ENCODE measurements around the gene GATA2. TPM values are rescaled to one million over a fixed set of nuclear protein-coding genes. Genes with fewer than 3 reads are reported as not detected.

The GATA2 gene
- total RNA-seq, 3 donors from 2014 or later, result 6.0 to 14.4 (median 6.6) TPM

DNA sequence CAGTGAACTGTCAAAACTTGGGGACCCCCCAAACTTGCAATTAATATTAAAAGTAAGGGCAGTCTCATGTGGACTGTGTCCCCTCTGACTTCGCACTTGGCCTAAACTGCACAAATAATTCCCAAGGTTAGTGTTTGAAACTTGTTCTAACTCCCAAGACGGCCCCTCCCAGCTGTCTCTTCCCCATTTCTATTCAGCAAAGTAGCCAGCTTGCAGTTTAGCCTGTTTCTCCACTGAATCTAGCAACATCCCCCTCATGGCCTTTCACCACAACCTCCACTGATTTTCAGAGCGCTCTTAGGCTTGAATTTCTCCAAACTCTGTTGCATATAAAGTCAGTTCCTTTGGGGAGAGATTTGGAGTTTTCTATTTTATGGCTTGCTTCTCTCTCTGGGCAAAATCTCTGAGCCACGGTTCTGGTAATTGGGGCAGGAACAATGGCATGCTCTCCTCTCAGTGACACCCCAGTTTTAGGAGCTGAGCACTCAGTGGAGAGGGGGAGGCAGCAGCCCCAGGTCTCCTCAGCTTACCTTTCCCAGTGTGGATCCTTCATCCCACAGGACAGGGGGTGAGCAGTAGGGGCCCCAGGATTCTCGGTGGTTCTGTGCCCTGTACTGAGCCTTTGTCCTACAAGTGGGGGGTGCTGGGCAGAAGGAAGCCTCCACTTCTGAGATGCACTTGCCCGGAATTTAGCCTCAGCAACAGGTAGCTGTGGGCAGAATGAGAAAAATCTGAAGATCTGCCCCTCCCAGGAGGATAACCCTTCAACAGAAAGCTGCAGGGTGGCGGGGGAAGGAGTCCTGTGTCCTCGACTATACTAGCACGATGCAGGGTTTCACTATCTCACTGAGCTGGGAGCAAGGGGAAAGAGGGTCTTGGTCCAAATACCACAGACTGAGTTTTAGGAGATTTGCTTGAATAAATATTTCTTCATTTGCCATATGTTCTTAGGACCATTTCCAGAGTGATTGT lies 39.3 kb upstream of the GATA2 start:
- TF ChIP-seq POLR2AphosphoS5 (IDR thresholded peaks at IDR 0.05) (no peak), POLR2A (IDR thresholded peaks at IDR 0.05) (no peak)
- TF ChIP-seq, protein P1, sequence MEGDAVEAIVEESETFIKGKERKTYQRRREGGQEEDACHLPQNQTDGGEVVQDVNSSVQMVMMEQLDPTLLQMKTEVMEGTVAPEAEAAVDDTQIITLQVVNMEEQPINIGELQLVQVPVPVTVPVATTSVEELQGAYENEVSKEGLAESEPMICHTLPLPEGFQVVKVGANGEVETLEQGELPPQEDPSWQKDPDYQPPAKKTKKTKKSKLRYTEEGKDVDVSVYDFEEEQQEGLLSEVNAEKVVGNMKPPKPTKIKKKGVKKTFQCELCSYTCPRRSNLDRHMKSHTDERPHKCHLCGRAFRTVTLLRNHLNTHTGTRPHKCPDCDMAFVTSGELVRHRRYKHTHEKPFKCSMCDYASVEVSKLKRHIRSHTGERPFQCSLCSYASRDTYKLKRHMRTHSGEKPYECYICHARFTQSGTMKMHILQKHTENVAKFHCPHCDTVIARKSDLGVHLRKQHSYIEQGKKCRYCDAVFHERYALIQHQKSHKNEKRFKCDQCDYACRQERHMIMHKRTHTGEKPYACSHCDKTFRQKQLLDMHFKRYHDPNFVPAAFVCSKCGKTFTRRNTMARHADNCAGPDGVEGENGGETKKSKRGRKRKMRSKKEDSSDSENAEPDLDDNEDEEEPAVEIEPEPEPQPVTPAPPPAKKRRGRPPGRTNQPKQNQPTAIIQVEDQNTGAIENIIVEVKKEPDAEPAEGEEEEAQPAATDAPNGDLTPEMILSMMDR (IDR thresholded peaks at IDR 0.05), result no peak

DNA sequence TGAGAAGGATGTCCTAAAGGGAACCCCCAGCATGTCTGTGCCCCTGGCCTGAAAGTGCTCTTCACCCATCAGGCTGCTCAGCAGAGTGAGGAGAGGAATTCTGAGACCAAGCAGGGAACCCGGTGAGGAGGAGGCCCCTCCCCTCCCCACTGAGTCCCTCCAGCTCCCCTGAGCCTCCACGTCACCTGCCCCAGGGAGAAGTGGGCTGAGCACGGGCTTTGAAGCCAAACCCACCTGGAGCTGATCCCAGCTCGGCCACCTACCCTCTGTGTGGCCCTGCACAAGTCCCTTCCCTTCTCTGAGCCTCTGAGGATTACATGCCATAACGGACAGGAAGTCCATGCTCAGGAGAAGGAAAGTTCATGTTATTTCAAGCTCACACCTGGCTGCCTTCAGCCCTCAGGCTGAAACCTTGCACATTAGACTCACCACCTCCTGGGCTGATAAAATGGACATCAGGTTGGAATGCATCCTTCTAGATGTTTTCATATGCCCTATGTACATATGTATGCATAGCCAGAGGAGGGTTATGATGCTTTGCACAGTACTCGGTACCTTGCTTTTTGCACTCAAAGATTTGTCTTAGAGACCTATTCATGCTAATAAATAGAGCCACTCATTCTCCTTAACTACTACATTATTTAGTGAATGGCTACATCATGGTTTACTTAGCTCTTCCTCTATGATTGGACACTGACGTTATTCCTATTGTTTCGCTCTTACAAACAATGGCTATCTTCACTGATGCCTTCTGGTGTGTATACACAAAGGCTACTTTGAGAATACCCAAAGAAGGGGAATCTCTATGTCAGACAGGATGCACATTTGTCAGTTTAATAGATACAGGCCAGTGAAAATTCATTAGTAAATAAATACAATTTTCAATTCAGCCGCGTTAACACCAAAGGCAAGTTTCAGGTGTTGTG lies 31.6 kb upstream of the GATA2 start:
- Histone ChIP-seq H3K9me3 (no peaks in the 10 kb centered on the region), H3K27me3 (peaks cover 0 to 26% of the 10 kb centered on the region in 2 donors), H3K4me3 (no peak overlapping the region), H3K36me3 (no peaks in the 10 kb centered on the region), H3K4me1 (no peaks in the 10 kb centered on the region), H3K27ac (no peak overlapping the region)
- DNase-seq (ENCODE audit: low spot score in 2 of 2), result no peak
- intact Hi-C loops (cut with DNase I; ENCODE audit: low total_unique reads), result no loop called here
- no peak for TF ChIP-seq POLR2AphosphoS5 (IDR thresholded peaks at IDR 0.05)
- TF ChIP-seq POLR2A (IDR thresholded peaks at IDR 0.05), result no peak
- TF ChIP-seq, protein P1 (IDR thresholded peaks at IDR 0.05), result no peak

More for the DNA sequence above, 39.3 kb upstream of the GATA2 start:
- H3K4me1 ChIP-seq, result no peaks in the 10 kb centered on the region
- peaks cover 0 to 5% of the 10 kb centered on the region in 2 donors for H3K27me3 ChIP-seq
- H3K36me3 ChIP-seq, result no peaks in the 10 kb centered on the region
- H3K9me3 ChIP-seq, result no peaks in the 10 kb centered on the region
- DNase-seq (ENCODE audit: low spot score in 2 of 2), result no peak
- intact Hi-C loops (cut with DNase I; ENCODE audit: low total_unique reads), result no loop called here
- no peak overlapping the region for H3K27ac ChIP-seq
- no peak overlapping the region for H3K4me3 ChIP-seq

DNA sequence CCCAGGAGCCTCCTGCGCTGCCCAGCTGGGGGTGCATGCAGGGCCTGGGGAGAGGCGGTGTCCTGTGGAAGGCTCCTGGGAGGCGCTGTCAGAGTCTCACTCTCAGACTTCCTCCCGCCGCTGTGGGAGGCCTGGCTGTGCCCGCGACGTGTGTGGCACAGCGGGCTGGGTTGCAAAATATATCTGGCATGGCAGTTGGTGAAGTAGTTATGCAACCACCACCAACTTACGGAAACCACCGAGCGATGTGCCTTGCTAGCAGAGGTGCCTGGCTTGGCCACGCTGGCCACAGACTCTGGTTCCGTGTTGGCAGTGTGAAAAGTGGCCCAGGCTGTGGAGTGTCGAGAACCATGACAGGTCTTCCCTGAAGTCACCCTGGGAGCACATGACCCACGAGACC lies 30.6 kb upstream of the GATA2 start:
- peaks cover 0 to 27% of the 10 kb centered on the region in 2 donors for H3K27me3 ChIP-seq
- no peak for DNase-seq (ENCODE audit: low spot score in 2 of 2)
- no peak overlapping the region for H3K27ac ChIP-seq
- TF ChIP-seq POLR2A (IDR thresholded peaks at IDR 0.05) (no peak), POLR2AphosphoS5 (IDR thresholded peaks at IDR 0.05) (no peak)
- TF ChIP-seq, protein P1 (IDR thresholded peaks at IDR 0.05), result no peak
- H3K4me1 ChIP-seq, result no peaks in the 10 kb centered on the region
- H3K9me3 ChIP-seq, result no peaks in the 10 kb centered on the region
- intact Hi-C loops (cut with DNase I; ENCODE audit: low total_unique reads), result no loop called here
- H3K36me3 ChIP-seq, result no peaks in the 10 kb centered on the region
- H3K4me3 ChIP-seq, result no peak overlapping the region

DNA sequence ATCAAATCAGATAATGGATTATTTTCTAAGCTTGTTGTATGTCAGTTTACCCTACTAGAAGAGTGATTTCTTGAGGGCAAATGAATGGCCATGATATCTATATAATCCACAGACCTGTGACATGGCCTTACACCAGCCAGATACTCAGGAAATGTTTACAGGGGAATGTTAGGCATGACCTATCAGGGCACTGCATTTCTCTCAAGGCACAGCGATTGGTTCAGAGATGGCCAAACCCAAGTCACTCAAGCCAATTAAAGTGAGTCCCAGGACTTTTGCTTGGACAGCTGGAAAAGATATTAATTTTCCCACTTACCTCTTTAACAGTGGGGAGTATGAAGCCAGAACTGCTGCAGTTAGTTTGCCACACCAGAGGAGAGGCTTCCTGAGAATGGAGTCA lies 28.7 kb upstream of the GATA2 start:
- no peak overlapping the region for H3K27ac ChIP-seq
- no peaks in the 10 kb centered on the region for H3K36me3 ChIP-seq
- H3K4me3 ChIP-seq, result no peak overlapping the region
- TF ChIP-seq POLR2A (IDR thresholded peaks at IDR 0.05) (no peak), POLR2AphosphoS5 (IDR thresholded peaks at IDR 0.05) (no peak)
- TF ChIP-seq, protein P1 (IDR thresholded peaks at IDR 0.05), result no peak
- intact Hi-C loops (cut with DNase I; ENCODE audit: low total_unique reads), result no loop called here
- no peaks in the 10 kb centered on the region for H3K4me1 ChIP-seq
- no peaks in the 10 kb centered on the region for H3K9me3 ChIP-seq
- DNase-seq (ENCODE audit: low spot score in 2 of 2), result no peak
- peaks cover 0 to 39% of the 10 kb centered on the region in 2 donors for H3K27me3 ChIP-seq
